ENCODE results near the gene LYPD6.

LYPD6 gene

GRCh38 chr2:149344105-149344504 is 13.7 kb downstream of the LYPD6 start:
- no peak for DNase-seq (ENCODE audit: low read depth)
- no peak for TF ChIP-seq CTCF (conservative IDR thresholded peaks at IDR 0.05; ENCODE audit: low read depth, low read length)
- H3K4me3 ChIP-seq (ENCODE audit: low read length): no peak overlapping the region

GRCh38 chr2:149346272-149346671 is 15.9 kb downstream of the LYPD6 start:
- no peak for TF ChIP-seq CTCF (conservative IDR thresholded peaks at IDR 0.05; ENCODE audit: low read depth, low read length)
- no peak overlapping the region for H3K4me3 ChIP-seq (ENCODE audit: low read length)
- no peak for DNase-seq (ENCODE audit: low read depth)

- no peak for TF ChIP-seq CTCF (conservative IDR thresholded peaks at IDR 0.05; ENCODE audit: low read depth, low read length)
- DNase-seq (ENCODE audit: low read depth): no peak
- H3K4me3 ChIP-seq (ENCODE audit: low read length): no peak overlapping the region
These were observed 17.9 kb downstream of the LYPD6 start for GRCh38 chr2:149348291-149348690.

- DNase-seq (ENCODE audit: low read depth): no peak
- H3K4me3 ChIP-seq (ENCODE audit: low read length): no peak overlapping the region
- TF ChIP-seq CTCF (conservative IDR thresholded peaks at IDR 0.05; ENCODE audit: low read depth, low read length): no peak
These were observed 23.0 kb downstream of the LYPD6 start for GRCh38 chr2:149353421-149353820.

- DNase-seq (ENCODE audit: low read depth): no peak
- H3K4me3 ChIP-seq (ENCODE audit: low read length): no peak overlapping the region
- no peak for TF ChIP-seq CTCF (conservative IDR thresholded peaks at IDR 0.05; ENCODE audit: low read depth, low read length)
These were observed 25.5 kb downstream of the LYPD6 start for GRCh38 chr2:149355716-149356422.

GRCh38 chr2:149357058-149357457 is 26.7 kb downstream of the LYPD6 start:
- H3K4me3 ChIP-seq (ENCODE audit: low read length): no peak overlapping the region
- TF ChIP-seq CTCF (conservative IDR thresholded peaks at IDR 0.05; ENCODE audit: low read depth, low read length): no peak
- no peak for DNase-seq (ENCODE audit: low read depth)

- H3K4me3 ChIP-seq (ENCODE audit: low read length): no peak overlapping the region
- no peak for TF ChIP-seq CTCF (conservative IDR thresholded peaks at IDR 0.05; ENCODE audit: low read depth, low read length)
- peak; percentile 56 for DNase-seq (ENCODE audit: low read depth)
These were observed 29.7 kb downstream of the LYPD6 start for GRCh38 chr2:149360106-149360505.
